HG02759 (cell line): ENCODE data around the gene CDK2AP2.

ENCODE experiments used
- ATAC-seq: cut with Tn5 transposase; IDR thresholded peaks from one replicate; pipeline ENCODE4 v1.9.1; 2021; ENCODE audit warnings: mild to moderate bottlenecking, moderate library complexity; ENCODE audit not compliant: unreplicated experiment

Gene CDK2AP2

DNA sequence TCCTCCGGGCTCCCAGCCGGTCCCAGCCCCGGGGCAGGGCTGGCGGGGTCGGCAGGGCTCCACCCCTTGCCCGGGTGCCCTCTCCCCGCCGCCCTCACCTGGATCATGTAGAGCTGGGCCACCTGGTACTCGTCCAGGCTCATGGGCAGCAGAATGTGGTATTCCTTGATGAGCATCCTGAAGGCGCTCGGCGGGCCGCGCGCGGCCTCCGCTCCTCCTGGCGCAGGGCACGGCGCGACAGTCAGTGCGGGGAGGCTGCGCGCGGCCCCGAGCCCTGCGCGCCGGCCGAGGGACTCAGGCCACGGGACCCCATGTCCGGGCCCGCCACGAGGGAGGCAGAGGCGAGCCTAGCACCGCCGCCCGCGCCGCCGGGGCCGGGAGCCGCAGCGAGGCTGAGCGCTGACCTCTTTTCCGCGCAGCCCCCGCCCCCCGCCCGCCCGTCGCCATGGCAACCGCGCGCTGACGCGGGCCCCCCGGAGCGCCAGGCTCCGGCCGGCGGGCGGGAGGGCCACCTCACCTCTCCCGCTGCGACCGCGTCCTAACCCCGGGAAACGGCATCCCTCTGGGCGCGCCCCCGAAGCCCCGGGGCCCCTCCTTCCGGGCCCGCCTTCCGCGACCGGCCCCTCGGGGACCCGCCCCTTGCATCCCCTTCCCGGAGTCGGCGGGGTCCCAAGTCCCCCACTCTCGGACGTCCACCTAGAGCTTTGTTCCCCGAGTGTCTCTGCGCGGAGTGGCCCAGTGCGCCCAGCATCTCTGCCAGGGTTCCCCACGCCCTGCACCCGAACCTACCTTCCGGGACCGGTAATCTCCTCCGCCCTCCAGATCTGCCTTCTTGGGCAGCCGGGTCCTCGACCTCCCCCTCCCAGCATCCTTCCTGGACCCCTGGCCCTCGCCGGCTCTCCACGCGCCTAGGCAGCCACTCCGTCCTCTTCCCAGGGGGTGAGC lies 3.7 kb downstream of the CDK2AP2 start:
- no peak for ATAC-seq

DNA sequence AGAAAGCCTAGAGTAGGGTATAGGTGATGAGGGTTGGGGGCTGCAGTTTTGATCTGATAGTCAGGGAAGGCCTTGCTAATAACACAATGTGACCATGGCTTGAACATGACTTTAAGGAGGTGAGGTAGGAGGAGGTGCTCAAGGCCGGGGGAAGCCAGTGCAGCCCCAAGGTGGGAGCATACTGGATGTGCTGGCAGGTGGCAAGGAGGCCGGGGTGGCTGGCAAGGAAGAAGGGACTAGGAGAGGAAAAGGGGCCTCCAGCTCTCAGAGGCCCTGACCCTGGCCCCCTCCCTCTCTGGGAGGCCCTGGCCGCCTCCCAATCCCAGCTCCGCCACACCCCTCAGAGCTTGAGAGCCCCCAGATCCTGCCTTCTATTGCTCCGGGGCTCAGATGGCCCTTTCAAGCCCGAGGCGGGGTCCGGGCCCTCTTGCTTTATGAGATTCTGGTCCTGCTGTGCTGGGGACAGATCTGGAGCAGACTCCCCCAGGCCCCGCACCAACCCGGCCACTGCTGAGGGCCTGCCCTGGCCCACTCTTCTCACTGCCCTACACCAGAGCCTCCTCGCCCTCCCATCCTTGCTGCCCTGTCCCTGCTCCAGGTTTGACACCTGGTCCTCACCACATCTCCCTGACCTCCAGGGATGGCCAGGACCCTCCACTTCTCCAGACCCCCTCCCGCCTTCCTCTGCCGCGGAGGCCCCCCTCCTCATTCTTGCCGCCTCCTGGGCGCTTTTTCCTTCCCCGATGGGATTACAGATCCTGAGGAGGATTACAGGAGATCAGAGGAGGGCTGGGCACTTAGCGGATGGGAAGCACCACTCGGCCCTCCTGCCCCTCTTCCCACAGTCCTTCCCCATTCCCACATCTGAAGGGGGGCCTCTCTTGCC lies 4.6 kb downstream of the CDK2AP2 start:
- no peak for ATAC-seq

DNA sequence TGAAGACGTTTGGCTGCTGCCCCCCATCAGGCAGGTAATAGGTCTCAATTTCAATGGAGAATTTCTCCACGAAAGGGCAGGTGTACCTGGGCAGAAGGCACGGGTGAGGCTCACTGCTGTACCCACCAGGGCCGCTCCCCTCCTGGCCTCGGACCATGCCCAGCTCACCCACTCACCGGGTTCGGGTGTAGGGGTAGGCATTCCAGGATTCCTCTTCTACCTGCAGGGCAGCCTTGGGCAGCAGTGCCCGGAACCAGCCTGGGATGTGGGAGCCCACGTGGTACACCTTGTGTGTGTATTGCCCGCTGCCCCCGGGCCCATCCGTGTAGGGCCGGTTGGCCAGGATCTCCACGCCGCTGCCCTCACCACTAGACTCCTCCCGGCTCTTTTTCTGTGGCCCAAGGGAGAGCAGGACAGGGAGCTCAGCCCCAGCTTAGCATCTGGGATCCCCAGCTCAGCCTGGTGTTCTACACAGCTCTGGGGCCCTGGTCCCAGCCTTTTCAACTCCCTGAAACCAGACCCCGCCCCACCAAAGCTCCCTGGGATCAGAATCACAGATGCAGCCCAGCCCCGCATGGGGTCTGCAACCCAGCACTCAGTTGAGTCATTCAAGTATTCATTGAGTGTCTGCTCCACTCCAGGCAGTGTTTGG lies 5.5 kb downstream of the CDK2AP2 start:
- ATAC-seq = no peak

DNA sequence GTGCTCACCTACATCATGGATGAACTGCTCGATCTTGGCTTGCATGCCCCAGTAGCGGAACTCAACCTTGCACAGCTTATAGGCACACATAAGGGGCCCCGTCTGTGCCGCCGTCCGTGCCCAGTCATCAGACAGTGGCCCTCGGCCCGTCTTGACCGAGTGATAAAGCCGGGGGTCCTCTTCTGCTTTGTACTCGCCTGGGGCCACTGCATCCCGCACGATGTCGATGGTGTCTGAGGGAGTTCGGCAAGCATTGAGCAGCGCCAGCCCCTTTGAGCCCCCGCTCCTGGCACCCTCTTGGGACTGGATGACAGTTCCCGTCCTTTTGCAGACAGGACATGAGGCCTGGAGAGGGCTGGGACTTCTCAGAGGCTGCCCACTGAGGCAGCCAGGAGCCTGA lies 6.1 kb downstream of the CDK2AP2 start:
- no peak for ATAC-seq

DNA sequence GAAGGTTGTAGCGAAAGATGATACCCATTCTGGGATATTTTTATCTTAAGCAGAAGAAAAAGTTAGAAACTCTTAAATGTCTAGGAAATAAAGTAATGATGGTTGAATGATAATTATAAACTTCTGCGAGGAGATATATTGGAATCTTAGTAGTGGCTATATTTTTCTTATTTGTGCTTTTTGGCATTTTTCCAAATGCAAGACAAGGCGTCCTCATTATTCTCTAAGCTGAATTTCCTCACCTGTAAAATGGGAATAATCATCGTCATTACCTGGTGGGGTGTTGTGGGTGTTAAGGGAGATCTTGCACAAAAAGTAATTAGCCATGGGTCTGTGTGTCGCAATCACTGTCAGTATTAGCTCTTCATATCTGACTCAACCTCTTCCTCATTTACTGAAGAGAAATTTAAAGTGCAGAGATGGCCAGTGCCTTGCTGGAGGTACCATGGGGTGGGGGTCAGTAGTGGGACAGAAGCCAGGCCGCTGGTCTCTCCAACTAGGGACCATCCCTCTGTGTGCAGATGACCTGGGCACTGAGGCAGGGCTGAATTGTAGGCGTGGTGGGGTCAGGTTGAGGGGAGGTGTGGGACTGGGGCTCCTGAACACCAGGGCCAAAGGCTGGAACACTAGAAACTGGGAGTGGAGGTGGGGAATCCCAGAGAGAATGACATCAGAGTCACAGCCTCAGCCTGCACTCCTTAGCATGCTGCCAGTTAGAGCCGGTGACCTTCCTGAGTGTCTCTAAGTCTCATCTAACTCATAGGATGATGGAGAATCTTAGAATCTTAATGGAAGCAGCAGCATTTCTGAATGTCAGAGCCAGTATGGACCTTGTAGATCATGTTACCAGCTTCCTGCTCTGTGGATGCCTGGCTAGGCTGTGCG lies 6.9 kb downstream of the CDK2AP2 start:
- ATAC-seq = no peak

DNA sequence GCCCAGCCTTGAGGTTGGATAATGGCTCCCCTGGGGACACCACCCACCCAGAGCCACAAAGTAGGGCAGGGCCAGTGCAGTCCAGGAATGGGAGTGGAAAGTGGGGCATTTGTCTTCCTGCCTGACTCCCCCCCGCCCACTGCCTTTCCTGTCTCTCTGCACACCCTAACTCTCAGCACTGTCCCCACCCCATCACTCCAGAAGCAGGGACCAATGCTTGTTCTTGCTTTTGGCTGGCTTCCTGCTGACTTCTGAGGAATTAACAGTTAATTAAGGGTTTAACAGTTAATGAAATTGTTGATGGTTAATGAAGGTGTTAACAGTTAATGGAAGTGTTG lies 7.5 kb downstream of the CDK2AP2 start:
- no peak for ATAC-seq

DNA sequence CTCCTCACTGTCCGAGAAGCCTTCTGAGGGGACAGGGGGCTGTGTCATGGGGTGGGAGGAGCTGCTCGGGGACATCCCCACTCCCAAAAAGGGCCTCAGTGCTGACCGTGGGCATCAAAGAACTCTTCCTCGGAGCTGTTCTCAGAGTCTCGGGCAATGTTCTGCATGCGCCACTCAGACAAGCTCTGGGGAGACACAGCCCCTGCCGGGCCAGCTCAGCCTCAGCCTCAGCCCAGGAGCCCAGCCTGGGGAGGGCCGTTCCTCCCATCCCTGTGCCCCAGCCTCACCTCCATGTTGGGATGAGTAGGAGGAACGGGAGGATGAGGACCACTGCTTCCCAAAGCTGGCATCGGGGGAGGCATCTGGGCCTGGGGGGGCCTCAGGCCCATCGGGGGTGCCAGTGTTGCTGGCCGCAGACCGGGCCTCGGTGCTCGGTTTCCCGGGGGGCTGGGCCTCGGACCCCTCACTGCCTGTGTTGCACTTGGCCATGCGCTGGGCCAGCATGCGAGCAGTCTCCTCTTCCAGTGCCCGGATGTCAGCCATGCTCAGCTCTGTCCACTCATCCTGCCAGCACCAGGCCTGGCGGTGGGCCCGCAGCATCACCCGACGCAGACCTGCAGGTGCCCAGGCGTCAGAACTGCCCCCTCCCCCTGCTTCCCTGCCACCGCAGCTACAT lies 8.0 kb downstream of the CDK2AP2 start:
- no peak for ATAC-seq

DNA sequence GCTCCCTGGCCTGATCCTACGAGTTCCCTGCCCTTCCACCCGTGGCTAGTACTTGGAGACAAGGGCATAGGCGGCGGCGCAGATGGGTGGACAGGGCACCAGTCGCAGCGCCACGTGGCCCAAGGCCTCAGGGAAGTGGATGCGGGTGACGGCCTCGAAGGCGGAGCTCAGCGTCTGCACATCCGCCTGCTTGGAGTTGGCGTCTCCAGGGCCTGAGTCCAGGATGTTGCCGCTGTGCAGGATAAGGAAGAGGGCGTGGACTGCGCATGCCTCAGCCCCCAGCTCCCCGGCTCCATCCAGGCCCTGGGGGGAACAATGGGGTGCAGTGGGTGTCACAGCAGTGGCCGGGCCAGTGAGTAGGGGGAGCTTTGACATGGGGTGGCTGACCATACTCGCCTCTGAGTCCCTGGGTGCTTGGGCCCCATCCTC lies 9.4 kb downstream of the CDK2AP2 start:
- ATAC-seq = no peak

DNA sequence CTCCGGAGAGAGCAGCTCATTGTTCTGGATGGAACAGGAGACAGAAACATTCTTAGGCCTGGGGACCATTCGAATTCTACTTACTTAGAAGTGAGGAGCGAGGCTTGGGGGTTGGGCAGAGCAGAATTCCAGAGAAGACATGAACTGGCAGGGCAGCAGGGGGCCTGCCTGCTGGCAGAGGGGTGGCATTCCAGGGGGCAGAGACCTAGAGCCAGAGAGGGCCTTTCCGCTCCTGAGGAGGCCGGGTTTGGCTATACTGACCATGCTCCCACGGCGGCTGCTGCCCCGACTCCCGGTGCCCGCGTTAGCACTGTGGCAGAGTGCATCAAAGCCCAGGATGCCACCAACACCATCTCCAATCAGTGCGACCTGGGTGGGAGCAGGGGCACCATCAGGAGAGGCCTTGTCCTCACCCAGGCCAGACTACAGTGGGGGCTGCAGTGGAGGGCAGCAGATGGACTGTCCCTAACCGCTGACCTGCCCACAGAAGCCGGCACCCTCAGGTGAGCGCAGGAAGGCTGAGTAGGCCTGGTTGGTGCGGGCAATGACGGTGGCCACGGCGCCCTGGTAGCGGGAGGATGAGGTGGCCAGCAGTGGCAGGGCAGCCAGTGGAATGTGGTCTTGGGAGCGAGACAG lies 10.2 kb downstream of the CDK2AP2 start:
- no peak for ATAC-seq

DNA sequence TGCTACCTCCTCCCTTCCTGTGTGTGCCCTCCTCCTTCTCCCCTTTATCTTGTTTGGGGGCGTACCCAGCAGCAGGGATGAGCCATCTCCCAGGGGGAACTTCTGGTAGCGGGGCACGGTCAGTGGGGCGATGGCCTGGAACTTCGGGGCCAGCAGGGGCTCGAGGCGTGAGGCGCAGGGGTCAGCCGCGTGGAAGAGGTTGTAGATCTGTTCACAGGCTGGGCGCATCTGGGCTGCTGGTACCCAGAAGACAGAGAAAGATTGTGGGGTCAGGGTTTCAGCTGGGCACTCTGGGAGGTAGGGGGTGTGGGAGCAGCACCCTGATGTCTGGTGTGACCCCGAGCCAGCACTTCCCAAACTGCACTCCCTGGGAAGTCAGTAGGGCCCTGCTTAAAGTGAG lies 11.8 kb downstream of the CDK2AP2 start:
- ATAC-seq = no peak

DNA sequence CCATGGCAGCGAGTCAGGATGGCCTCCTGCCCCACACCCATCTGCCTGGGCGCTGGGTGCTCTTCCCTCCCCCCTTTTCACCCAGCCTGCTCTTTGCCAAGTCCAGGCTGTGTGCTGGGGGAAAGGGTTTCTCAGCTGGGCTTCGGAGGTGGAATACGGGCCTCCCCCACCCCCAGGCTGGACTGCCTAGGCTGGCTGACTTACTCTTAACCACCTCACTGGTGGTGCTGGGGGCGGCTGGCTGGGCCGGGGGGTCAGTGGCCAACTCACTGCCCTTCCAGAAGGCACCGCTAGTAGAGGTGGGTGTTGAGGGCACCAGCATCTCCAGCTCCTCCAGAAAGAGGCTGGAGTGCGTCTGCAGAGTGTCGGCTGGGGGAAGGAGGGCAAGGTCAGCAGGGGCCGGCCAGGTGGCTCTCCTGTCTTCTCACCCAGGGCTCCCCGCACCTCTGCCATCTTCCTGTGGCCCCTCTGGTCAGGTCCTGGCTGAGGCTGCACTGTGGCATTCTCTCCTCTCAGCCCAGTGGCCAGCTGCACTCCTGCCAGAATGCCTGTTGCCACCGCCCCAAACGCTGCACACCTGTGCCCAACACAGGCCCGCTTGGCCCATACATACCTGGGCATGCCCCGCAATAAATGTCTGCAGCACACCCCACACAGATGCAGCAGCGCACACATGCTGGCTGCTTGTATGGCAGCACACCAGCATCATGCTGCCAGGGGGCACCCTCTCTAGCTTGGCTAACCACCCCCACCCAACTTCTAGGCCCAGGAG lies 12.5 kb downstream of the CDK2AP2 start:
- ATAC-seq = no peak

DNA sequence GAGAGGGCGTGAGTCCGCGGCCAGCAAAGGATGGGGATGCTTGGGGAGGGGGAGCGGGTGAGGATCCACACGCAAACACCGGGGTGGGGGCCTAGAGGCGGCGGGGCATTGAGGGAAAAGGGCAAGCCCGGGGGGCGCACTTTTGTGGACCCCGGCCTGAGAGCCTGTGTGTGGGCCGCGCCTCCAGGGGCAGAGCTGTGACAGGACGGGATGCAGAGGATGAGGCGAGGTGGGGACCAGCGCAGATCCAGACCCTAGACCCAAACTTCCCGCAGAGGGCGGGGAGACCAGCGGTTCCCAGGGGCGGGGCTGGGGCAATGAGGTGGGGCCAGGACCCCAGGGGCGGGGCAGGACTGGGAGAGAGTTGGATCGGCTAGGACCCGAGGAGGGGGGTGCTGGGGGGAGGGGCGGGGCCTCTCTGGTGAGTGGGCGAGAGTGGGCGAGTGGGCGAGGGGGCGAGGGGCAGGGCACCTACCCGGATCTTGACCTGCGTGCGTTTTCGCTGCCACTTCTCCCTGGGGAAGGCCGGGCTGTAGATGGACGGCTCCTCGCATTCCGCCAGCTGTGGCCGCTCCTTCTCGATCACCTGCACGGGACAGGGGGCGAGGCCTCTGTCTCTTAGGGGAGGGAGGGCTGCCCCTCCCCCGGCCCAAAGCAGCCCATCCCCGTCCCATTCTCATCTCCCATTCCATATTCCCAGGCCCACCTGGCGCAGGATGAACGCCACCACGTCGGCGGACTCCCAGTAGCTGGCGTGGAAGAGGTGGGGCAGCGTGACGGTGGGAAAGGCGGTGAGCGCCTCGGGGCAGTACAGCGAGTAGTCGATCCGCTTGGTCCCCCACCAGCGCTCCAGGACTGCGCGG lies 13.4 kb downstream of the CDK2AP2 start:
- no peak for ATAC-seq

DNA sequence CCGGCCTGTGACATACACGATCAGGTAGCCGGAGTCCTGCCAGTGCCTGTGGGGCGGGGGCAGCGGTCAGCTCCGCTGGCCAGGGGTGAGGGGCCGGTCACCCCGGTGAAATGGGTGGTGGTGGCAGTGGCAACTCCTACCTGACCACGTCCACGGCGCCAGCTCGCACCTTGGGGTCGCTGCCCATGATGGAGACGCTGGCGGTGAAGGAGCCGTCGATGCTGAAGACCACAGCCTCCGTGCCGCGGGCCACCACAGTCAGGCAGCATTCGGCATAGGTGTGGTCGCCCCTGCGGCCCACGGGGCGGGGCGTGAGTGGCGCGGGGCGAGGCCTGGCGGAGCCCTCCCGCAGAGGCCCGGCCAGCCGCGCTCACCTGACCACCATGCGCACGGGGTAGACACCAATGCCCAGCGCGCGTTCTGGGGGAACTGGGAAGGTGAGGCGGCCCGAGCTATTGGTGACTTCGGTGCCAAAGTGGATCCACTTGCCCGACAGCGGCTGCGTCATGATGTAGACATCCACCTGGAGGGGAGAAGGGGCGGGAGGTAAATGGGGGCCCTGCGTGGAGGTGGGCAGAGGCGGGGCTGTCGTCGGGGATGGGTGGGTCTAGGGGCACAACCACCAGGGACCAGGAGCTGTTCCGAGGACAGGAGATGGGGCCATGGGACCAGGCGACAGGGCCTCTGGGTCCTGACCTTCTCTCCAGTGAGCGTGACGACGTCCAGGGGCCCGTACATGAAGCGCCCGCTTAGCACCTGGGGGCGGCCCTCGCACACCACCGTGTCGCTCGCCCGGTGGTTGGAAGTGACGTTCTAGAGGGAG lies 14.2 kb downstream of the CDK2AP2 start:
- no peak for ATAC-seq

DNA sequence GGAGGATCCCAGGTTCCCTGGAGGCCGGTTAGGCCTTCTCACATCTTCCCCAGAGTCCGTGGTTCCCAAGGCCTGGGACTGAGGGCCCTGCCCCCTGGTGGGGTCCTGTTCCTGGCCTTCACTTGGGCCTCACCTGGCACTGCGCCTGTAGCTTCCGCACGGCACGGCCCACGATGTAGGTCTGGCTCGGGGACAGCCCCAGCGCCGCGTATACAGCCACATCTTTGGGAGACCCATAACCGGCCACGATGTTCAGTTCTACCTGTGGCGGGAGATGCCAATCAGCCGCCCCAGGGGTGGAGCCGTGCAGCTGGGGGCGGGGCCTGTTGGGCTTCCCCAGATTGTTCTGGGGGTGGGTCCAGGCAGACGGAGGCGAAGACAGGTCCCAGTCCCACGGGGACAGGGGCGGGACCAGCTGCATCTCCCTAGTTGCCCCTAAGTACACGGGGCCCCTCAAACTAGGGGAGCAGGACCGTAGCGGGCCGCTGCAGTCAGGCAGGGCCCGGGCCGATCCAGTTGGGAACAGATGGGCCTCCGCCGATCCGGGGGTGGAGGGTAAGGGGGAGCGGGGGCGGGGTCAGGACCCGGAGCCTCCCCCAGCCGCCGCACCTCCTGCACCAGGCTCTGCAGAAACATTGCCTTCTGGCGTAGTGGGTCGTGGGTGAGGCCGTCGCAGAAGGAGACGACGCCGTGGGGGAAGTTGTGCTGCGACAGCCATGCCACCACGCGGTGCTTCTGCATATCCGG lies 15.0 kb downstream of the CDK2AP2 start:
- ATAC-seq = no peak

DNA sequence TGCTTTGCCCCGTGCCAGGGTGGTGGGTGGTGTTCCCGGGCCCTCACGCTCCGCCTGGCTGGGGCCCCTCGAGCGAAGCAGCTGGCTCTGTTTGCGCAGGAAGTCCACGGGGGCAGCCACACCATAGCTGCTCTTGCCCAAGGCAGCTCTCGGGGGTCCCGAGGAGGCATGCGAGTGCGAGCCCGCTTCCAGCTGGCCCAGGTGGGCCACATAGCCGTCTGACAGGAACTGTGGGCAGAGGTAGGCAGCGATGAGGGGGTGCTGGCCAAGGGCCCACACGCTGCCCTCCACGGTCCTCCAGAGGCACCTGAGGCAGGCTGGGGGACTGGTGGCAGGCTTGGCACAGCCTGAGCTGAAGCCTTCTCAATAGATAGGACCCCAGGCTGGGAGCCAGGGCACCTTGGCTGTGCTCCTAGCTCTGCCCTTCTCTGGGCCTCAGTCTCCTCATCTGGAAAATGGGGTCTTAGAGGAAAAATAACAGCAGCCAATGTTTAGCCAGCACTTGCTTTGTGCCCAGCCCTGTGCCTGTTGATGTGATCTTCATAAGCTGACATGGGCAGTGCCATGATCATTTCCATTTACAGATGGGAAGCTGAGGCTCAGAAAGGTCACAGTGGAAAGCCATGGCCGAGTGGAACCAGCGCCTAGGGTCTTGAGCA lies 15.8 kb downstream of the CDK2AP2 start:
- no peak for ATAC-seq
